Astrocyte of the cerebellum (primary cell): ENCODE measurements around the gene ADAMTS16.

Experiments
- DNase-seq: peaks from one replicate; pipeline ENCODE4 v3.0.0-alpha.2; 2011; ENCODE audit warnings: low read depth
- H3K4me3 ChIP-seq: 2 replicates; pipeline ENCODE4 v1.5.1; 2011; ENCODE audit warnings: mild to moderate bottlenecking, low read depth, low read length, moderate library complexity
- in situ Hi-C: cut with HindIII; loops from 2 replicates; pipeline ENCODE4 v1.10.0; 2017; ENCODE audit warnings: low sequenced_read_pairs
- TF ChIP-seq, protein P1 (sequence below): IDR thresholded peaks from 2 replicates; pipeline ENCODE4 v1.5.1; 2012; ENCODE audit warnings: low read length, low read depth, moderate library complexity, mild to moderate bottlenecking; ENCODE audit errors: missing control alignments

ADAMTS16 gene

DNA sequence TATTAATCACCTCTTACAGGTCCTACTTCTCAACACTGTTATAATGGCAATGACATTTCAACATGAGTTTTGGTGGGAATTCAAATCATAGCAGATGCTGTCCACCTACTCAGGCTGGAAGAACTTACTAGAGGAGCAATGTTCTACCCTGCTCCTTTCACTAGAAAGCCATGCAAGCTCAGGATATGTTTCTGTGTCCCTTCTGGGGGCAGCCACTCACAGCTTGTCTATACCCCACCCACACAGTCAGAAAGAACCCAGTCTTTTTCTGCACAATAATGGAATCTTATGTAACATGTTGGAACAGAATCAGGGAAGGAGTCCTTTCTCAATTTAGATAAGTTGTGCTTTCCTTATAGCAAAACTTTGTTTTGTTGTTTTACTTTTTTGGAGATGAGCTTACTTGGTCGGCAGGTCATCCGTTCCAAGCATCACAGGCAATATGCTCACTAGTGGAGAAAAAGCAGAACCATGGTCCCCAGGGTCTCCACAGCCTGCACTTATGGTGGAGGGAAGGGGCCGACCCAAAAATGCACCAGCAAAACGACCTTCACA is 229.0 kb downstream of the ADAMTS16 start:
- TF ChIP-seq, protein P1, sequence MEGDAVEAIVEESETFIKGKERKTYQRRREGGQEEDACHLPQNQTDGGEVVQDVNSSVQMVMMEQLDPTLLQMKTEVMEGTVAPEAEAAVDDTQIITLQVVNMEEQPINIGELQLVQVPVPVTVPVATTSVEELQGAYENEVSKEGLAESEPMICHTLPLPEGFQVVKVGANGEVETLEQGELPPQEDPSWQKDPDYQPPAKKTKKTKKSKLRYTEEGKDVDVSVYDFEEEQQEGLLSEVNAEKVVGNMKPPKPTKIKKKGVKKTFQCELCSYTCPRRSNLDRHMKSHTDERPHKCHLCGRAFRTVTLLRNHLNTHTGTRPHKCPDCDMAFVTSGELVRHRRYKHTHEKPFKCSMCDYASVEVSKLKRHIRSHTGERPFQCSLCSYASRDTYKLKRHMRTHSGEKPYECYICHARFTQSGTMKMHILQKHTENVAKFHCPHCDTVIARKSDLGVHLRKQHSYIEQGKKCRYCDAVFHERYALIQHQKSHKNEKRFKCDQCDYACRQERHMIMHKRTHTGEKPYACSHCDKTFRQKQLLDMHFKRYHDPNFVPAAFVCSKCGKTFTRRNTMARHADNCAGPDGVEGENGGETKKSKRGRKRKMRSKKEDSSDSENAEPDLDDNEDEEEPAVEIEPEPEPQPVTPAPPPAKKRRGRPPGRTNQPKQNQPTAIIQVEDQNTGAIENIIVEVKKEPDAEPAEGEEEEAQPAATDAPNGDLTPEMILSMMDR = no peak
- no peak overlapping the region for H3K4me3 ChIP-seq
- in situ Hi-C loops = no loop called here
- DNase-seq = no peak
